Neural cell (in vitro differentiated cells): Measurements from ENCODE around the gene DCANP1. TPM values are rescaled to one million over a fixed set of nuclear protein-coding genes. Genes with fewer than 3 reads are reported as not detected.

Source experiments
- H2AFZ ChIP-seq: fragments of 200-600, 300-800 bp; sonication (generic), shearing (Covaris generic); 2 replicates; pipeline ENCODE4 v1.6.0; 2014; ENCODE audit warnings: low read depth, mild to moderate bottlenecking, antibody characterized with exemption, low read length, moderate library complexity
- H3F3A ChIP-seq: fragments of 200-600 bp; shearing (Covaris generic); 2 replicates; pipeline ENCODE4 v1.6.1; 2016; ENCODE audit warnings: mild to moderate bottlenecking, moderate library complexity, mixed read lengths, antibody characterized with exemption, low read length; ENCODE audit not compliant: insufficient read depth, poor library complexity, severe bottlenecking
- H3K27ac ChIP-seq: fragments of 200-600, 300-800 bp; sonication (generic), shearing (Covaris generic); 2 replicates; pipeline ENCODE4 v1.5.1; 2014; ENCODE audit warnings: mild to moderate bottlenecking, low read length, moderate library complexity
- H3K27me3 ChIP-seq: fragments of 300-800, 200-600 bp; sonication (generic), shearing (Covaris generic); 2 replicates; pipeline ENCODE4 v1.6.0; 2014; ENCODE audit warnings: mild to moderate bottlenecking, low read depth, low read length, moderate library complexity; ENCODE audit not compliant: insufficient read depth
- H3K36me3 ChIP-seq: fragments of 300-800, 200-600 bp; sonication (generic), shearing (Covaris generic); 2 replicates; pipeline ENCODE4 v1.5.1; 2014; ENCODE audit warnings: mild to moderate bottlenecking, antibody characterized with exemption, low read length, moderate library complexity; ENCODE audit not compliant: insufficient read depth
- H3K4me2 ChIP-seq: fragments of 300-800, 200-600 bp; sonication (generic), shearing (Covaris generic); 2 replicates; pipeline ENCODE4 v1.6.0; 2014; ENCODE audit warnings: mild to moderate bottlenecking, low read length
- H3K4me3 ChIP-seq: fragments of 300-800, 200-600 bp; sonication (generic), shearing (Covaris generic); 2 replicates; pipeline ENCODE4 v1.5.1; 2014; ENCODE audit warnings: mild to moderate bottlenecking, low read length, moderate library complexity
- H3K79me2 ChIP-seq: fragments of 200-600 bp; shearing (Covaris generic); replicated peaks from 2 replicates; pipeline ENCODE4 v1.6.0; 2014; ENCODE audit warnings: mild to moderate bottlenecking, low read length, moderate library complexity; ENCODE audit not compliant: insufficient read depth
- H3K9ac ChIP-seq: fragments of 300-800, 200-600 bp; sonication (generic), shearing (Covaris generic); 2 replicates; pipeline ENCODE4 v1.6.1; 2016; ENCODE audit warnings: mild to moderate bottlenecking, low read length, mixed read lengths
- H3K9me2 ChIP-seq: fragments of 200-600 bp; shearing (Covaris generic); 2 replicates; pipeline ENCODE4 v1.6.1; 2016; ENCODE audit warnings: mild to moderate bottlenecking, low read length, mixed read lengths; ENCODE audit not compliant: insufficient read depth
- H3K9me3 ChIP-seq: fragments of 200-600, 300-800 bp; sonication (generic), shearing (Covaris generic); 2 replicates; pipeline ENCODE4 v1.6.1; 2016; ENCODE audit warnings: mild to moderate bottlenecking, mixed run types, low read length, moderate library complexity, mixed read lengths
- H4K20me1 ChIP-seq: fragments of 200-600 bp; shearing (Covaris generic); 2 replicates; pipeline ENCODE4 v1.6.1; 2016; ENCODE audit warnings: mild to moderate bottlenecking, mixed run types; ENCODE audit not compliant: insufficient read depth
- CTCF ChIP-seq: fragments of 450-650 bp; IDR thresholded peaks from 2 replicates; pipeline ENCODE4 v1.5.1; 2014; ENCODE audit warnings: antibody characterized with exemption, mild to moderate bottlenecking, moderate library complexity; ENCODE audit not compliant: poor library complexity, severe bottlenecking
- EP300 ChIP-seq: fragments of 450-650 bp; conservative IDR thresholded peaks from 2 replicates; pipeline ENCODE4 v1.6.1; 2014; ENCODE audit warnings: antibody characterized with exemption, mild to moderate bottlenecking, moderate library complexity; ENCODE audit not compliant: poor library complexity, severe bottlenecking
- EZH2 ChIP-seq: fragments of 200-600, 300-800 bp; shearing (Covaris generic), sonication (generic); IDR thresholded peaks from 2 replicates; pipeline ENCODE4 v1.6.1; 2014; ENCODE audit warnings: antibody characterized with exemption, low read length, borderline replicate concordance, mild to moderate bottlenecking; ENCODE audit not compliant: insufficient read depth, poor library complexity, severe bottlenecking
- MXI1 ChIP-seq: fragments of 450-650 bp; conservative IDR thresholded peaks from 2 replicates; pipeline ENCODE4 v1.6.1; 2014; ENCODE audit warnings: antibody characterized with exemption, mild to moderate bottlenecking; ENCODE audit not compliant: poor library complexity, severe bottlenecking
- POLR2AphosphoS5 ChIP-seq: IDR thresholded peaks from 2 replicates; pipeline ENCODE4 v1.6.1; 2012
- RAD21 ChIP-seq: fragments of 450-650 bp; conservative IDR thresholded peaks from 2 replicates; pipeline ENCODE4 v1.6.1; 2014; ENCODE audit warnings: antibody characterized with exemption, mild to moderate bottlenecking, moderate library complexity
- REST ChIP-seq: IDR thresholded peaks from 2 replicates; pipeline ENCODE4 v1.6.1; 2012; ENCODE audit warnings: borderline replicate concordance
- SMC3 ChIP-seq: fragments of 450-650 bp; conservative IDR thresholded peaks from 2 replicates; pipeline ENCODE4 v1.6.1; 2014; ENCODE audit warnings: antibody characterized with exemption, mild to moderate bottlenecking, moderate library complexity; ENCODE audit not compliant: poor library complexity
- TAF1 ChIP-seq: IDR thresholded peaks from 2 replicates; pipeline ENCODE4 v1.6.1; 2012; ENCODE audit warnings: low read depth
- polyA plus RNA-seq: library from polyadenylated mRNA; depleted of rRNA; stranded (reverse); fragments of >200 nt; gene quantifications from 2 replicates; pipeline ENCODE4 v1.2.3, GENCODE V29; 2014

Gene DCANP1
- polyA plus RNA-seq, 1 donor from 2014 or later, result not detected

GRCh38 chr5:135483254-135483653, 36.1 kb upstream of the DCANP1 start:
- Histone ChIP-seq H3F3A (no peaks in the 10 kb centered on the region), H2AFZ (no peak overlapping the region), H3K9ac (no peak overlapping the region), H3K27me3 (peaks cover 14% of the 10 kb centered on the region), H3K4me3 (no peak overlapping the region), H3K4me2 (no peak overlapping the region), H4K20me1 (no peaks in the 10 kb centered on the region), H3K27ac (no peak overlapping the region), H3K79me2 (no peaks in the 10 kb centered on the region), H3K9me3 (no peaks in the 10 kb centered on the region), H3K36me3 (no peaks in the 10 kb centered on the region), H3K9me2 (no peaks in the 10 kb centered on the region)
- TF ChIP-seq REST (no peak), POLR2AphosphoS5 (no peak), SMC3 (no peak), CTCF (no peak), TAF1 (no peak)

GRCh38 chr5:135482381-135482933, 35.3 kb upstream of the DCANP1 start:
- H3K27ac ChIP-seq, result no peak overlapping the region
- H3K79me2 ChIP-seq, result no peaks in the 10 kb centered on the region
- no peaks in the 10 kb centered on the region for H3F3A ChIP-seq
- no peaks in the 10 kb centered on the region for H3K36me3 ChIP-seq
- no peak overlapping the region for H3K4me3 ChIP-seq
- no peaks in the 10 kb centered on the region for H4K20me1 ChIP-seq
- no peaks in the 10 kb centered on the region for H3K9me3 ChIP-seq
- H2AFZ ChIP-seq, result no peak overlapping the region
- peaks cover 6% of the 10 kb centered on the region for H3K27me3 ChIP-seq
- no peaks in the 10 kb centered on the region for H3K9me2 ChIP-seq
- H3K9ac ChIP-seq, result no peak overlapping the region
- TF ChIP-seq SMC3, result no peak
- H3K4me2 ChIP-seq, result no peak overlapping the region

GRCh38 chr5:135481909-135482311, 34.8 kb upstream of the DCANP1 start:
- H3K4me3 ChIP-seq, result no peak overlapping the region
- H3K4me2 ChIP-seq, result no peak overlapping the region
- no peaks in the 10 kb centered on the region for H3F3A ChIP-seq
- no peak overlapping the region for H2AFZ ChIP-seq
- H3K9me3 ChIP-seq, result no peaks in the 10 kb centered on the region
- H3K27ac ChIP-seq, result no peak overlapping the region
- H3K79me2 ChIP-seq, result no peaks in the 10 kb centered on the region
- no peak overlapping the region for H3K9ac ChIP-seq
- no peaks in the 10 kb centered on the region for H3K36me3 ChIP-seq
- no peaks in the 10 kb centered on the region for H4K20me1 ChIP-seq
- TF ChIP-seq MXI1 (no peak), POLR2AphosphoS5 (no peak), REST (no peak), EZH2 (no peak), CTCF (no peak), EP300 (no peak), TAF1 (no peak), SMC3 (no peak), RAD21 (no peak)
- no peaks in the 10 kb centered on the region for H3K9me2 ChIP-seq
- peaks cover 4% of the 10 kb centered on the region for H3K27me3 ChIP-seq
